Testis (tissue), 2 donors: ENCODE results near the gene DDHD1.

ENCODE experiments used
- POLR2A ChIP-seq: fragments of 450-650 bp; IDR thresholded peaks from one replicate; pipeline ENCODE4 v1.6.1; 2017; ENCODE audit warnings: antibody characterized with exemption, mild to moderate bottlenecking, moderate library complexity
- TF ChIP-seq, protein P1 (sequence below), 3 experiments: fragments of 450-650 bp in 2 of 3; fragments of 200-600 bp in 1 of 3; sonication (generic) in 1 of 3; IDR thresholded peaks; one replicate each; pipeline ENCODE4 v1.5.1; 2016 to 2019; ENCODE audit warnings: antibody characterized with exemption in 3 of 3, mild to moderate bottlenecking in 2 of 3, moderate library complexity in 1 of 3

- TF ChIP-seq, protein P1, sequence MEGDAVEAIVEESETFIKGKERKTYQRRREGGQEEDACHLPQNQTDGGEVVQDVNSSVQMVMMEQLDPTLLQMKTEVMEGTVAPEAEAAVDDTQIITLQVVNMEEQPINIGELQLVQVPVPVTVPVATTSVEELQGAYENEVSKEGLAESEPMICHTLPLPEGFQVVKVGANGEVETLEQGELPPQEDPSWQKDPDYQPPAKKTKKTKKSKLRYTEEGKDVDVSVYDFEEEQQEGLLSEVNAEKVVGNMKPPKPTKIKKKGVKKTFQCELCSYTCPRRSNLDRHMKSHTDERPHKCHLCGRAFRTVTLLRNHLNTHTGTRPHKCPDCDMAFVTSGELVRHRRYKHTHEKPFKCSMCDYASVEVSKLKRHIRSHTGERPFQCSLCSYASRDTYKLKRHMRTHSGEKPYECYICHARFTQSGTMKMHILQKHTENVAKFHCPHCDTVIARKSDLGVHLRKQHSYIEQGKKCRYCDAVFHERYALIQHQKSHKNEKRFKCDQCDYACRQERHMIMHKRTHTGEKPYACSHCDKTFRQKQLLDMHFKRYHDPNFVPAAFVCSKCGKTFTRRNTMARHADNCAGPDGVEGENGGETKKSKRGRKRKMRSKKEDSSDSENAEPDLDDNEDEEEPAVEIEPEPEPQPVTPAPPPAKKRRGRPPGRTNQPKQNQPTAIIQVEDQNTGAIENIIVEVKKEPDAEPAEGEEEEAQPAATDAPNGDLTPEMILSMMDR (IDR thresholded peaks at IDR 0.05), result no peak
- no peak for TF ChIP-seq POLR2A
Observed at GRCh38 chr14:52987514-52987913, 165.6 kb downstream of the DDHD1 start.
